Spleen (tissue), 11 donors: ENCODE data around the gene PINLYP. TPM values are rescaled to one million over a fixed set of nuclear protein-coding genes. Genes with fewer than 3 reads are reported as not detected.

Source experiments
- DNase-seq: peaks from one replicate; pipeline ENCODE4 v3.0.0-alpha.2; 2020
- H3K27ac ChIP-seq, 8 donors: fragments of 200-600 bp; sonication (generic) in 7 of 8; 1 replicate in 4 of 8; 2 replicates in 4 of 8; pipeline versions ENCODE4 v1.5.0 to v1.8.0; 2016 to 2021; ENCODE audit warnings: inconsistent platforms in 4 of 8, mild to moderate bottlenecking in 4 of 8, moderate library complexity in 1 of 8
- H3K27me3 ChIP-seq, 7 donors: fragments of 200-600 bp; sonication (generic) in 6 of 7; replicated peaks in 1 of 7; 1 replicate in 4 of 7; 2 replicates in 3 of 7; pipeline versions ENCODE4 v1.5.0 to v1.8.0; 2016 to 2021; ENCODE audit warnings: inconsistent platforms in 3 of 7, mild to moderate bottlenecking in 1 of 7
- H3K36me3 ChIP-seq, 6 donors: fragments of 200-600 bp; sonication (generic) in 5 of 6; 1 replicate in 4 of 6; 2 replicates in 2 of 6; pipeline versions ENCODE4 v1.5.0 to v1.8.0; 2016 to 2021; ENCODE audit warnings: inconsistent platforms in 2 of 6
- H3K4me1 ChIP-seq, 6 donors: fragments of 200-600 bp; sonication (generic) in 5 of 6; 1 replicate in 3 of 6; 2 replicates in 3 of 6; pipeline versions ENCODE4 v1.5.0 to v1.8.0; 2016 to 2021; ENCODE audit warnings: inconsistent platforms in 3 of 6
- H3K4me3 ChIP-seq, 8 donors: fragments of 200-600 bp; sonication (generic) in 7 of 8; 1 replicate in 4 of 8; 2 replicates in 4 of 8; pipeline versions ENCODE4 v1.5.0 to v1.8.0; 2016 to 2021; ENCODE audit warnings: inconsistent platforms in 4 of 8, mild to moderate bottlenecking in 4 of 8, moderate library complexity in 2 of 8
- H3K9me3 ChIP-seq, 8 donors: fragments of 200-600 bp; sonication (generic) in 7 of 8; 1 replicate in 4 of 8; 2 replicates in 4 of 8; pipeline versions ENCODE4 v1.5.0 to v1.8.0; 2016 to 2021; ENCODE audit warnings: inconsistent platforms in 4 of 8
- POLR2A ChIP-seq, 3 donors: fragments of 450-650 bp; IDR thresholded peaks; one replicate each; pipeline ENCODE4 v1.5.1; 2017; ENCODE audit warnings: antibody characterized with exemption in 3 of 3, mild to moderate bottlenecking in 1 of 3
- POLR2AphosphoS5 ChIP-seq, 3 donors: sonication (generic); formaldehyde crosslinking; IDR thresholded peaks; one replicate each; pipeline ENCODE4 v1.5.1; 2017; ENCODE audit warnings: antibody characterized with exemption in 3 of 3
- WGBS, 5 donors: extraction: QIAGEN DNeasy Blood & Tissue Kit in 3 of 5; methylation state at CpG; one replicate each; pipeline versions ENCODE4 v1.1.5 to v1.1.7; 2013 to 2018; 5-methylcytosine and 5-hydroxymethylcytosine counted together
- intact Hi-C: fragments of 100-400 bp; cut with DNase I; formaldehyde crosslinking; loops from one replicate; pipeline ENCODE4 v1.15.0; 2023; ENCODE audit warnings: low total_unique reads
- polyA plus RNA-seq, 3 donors: library from polyadenylated mRNA; stranded (reverse); fragments of 200-250 nt; gene quantifications; one replicate each; pipeline ENCODE4 v1.2.1, GENCODE V29; 2013
- total RNA-seq, 7 donors: library from RNA; depleted of rRNA in 3 of 7; stranded (reverse); fragments of >200 nt in 3 of 7; fragmentation: NEBNext Ultra II Directional in 4 of 7; extraction: Animal tissue kit (Norgen Biotek cat#: 25700) in 4 of 7; gene quantifications; one replicate each; pipeline versions ENCODE4 v1.1.0 to v1.2.1, GENCODE V29; 2016 to 2021
- TF ChIP-seq, protein P1 (sequence below), 11 experiments: fragments of 200-600 bp in 7 of 11; fragments of 450-650 bp in 4 of 11; sonication (generic) in 4 of 11; IDR thresholded peaks in 8 of 11; conservative IDR thresholded peaks in 3 of 11; 1 replicate in 7 of 11; 2 replicates in 4 of 11; pipeline versions ENCODE4 v1.4.0 to v1.8.0; 2016 to 2021; ENCODE audit warnings: antibody characterized with exemption in 11 of 11, inconsistent platforms in 4 of 11, mild to moderate bottlenecking in 1 of 11
- donor health status: healthy with polysubstance abuse.
- donor health status: DM: no; HTN: no; CAD: no; lungs with moderate emphysema.
- donor health status: DM: no; HTN: no; CAD: no.
- donor health status: Bipolar disorder and iron deficiency.
- donor health status: healthy.
- donor health status: DM: no; HTN: no; CAD: no.
- donor health status: DM: yes; HTN: yes; CAD: no.

The PINLYP gene
- total and polyA plus RNA-seq, 10 donors: 2.0 to 10.5 (median 5.1) TPM

DNA sequence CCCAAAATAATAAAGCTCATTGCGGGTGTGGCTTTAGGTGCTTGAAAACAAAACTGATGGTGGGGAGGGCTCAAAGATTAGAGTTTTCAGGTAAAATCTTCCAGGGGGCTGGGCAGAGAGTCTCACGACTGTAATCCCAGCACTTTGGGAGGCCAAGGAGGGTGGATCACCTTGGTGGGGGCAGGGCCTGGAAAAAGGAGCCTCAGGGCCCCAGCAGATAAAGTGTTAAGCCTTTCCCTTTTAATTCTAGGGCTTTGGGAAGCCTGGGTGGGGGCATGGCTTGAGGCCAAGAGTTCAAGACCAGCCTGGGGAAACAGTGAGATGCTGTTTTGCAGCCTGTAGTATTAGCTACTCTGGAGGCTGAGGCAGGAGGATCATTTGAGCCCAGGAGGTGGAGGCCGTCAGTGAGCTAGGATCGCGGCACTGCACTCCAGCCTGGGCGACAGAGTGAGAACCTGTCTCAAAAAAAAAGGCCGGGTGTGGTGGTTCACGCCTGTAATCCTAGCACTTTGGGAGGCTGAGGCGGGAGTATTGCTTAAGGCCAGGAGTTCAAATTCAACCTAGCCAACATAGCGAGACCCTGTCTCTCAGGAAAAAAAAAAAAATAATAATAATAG is 18.6 kb downstream of the PINLYP start:
- no peaks in the 10 kb centered on the region for H3K27me3 ChIP-seq
- intact Hi-C loops: no loop called here
- TF ChIP-seq POLR2A (IDR thresholded peaks at IDR 0.05) (no peak), POLR2AphosphoS5 (IDR thresholded peaks at IDR 0.05) (no peak)
- TF ChIP-seq, protein P1, sequence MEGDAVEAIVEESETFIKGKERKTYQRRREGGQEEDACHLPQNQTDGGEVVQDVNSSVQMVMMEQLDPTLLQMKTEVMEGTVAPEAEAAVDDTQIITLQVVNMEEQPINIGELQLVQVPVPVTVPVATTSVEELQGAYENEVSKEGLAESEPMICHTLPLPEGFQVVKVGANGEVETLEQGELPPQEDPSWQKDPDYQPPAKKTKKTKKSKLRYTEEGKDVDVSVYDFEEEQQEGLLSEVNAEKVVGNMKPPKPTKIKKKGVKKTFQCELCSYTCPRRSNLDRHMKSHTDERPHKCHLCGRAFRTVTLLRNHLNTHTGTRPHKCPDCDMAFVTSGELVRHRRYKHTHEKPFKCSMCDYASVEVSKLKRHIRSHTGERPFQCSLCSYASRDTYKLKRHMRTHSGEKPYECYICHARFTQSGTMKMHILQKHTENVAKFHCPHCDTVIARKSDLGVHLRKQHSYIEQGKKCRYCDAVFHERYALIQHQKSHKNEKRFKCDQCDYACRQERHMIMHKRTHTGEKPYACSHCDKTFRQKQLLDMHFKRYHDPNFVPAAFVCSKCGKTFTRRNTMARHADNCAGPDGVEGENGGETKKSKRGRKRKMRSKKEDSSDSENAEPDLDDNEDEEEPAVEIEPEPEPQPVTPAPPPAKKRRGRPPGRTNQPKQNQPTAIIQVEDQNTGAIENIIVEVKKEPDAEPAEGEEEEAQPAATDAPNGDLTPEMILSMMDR (IDR thresholded peaks at IDR 0.05 in 8 of 11, conservative IDR thresholded peaks at IDR 0.05 in 3 of 11): no peak
- peak overlapping the region in 7 of 8 donors; percentile 80 to 98 (median 96) for H3K27ac ChIP-seq
- 87 to 94% (median 91%) methylated on average over 10 of the region's 10 CpGs for WGBS, 5 donors
- H3K4me1 ChIP-seq: peaks cover 28 to 71% (median 46%) of the 10 kb centered on the region in 6 donors
- peaks cover 0 to 60% (median 35%) of the 10 kb centered on the region in 6 donors for H3K36me3 ChIP-seq
- H3K4me3 ChIP-seq: peak overlapping the region; percentile 47 to 83 (median 68)
- no peaks in the 10 kb centered on the region for H3K9me3 ChIP-seq
- no peak for DNase-seq

DNA sequence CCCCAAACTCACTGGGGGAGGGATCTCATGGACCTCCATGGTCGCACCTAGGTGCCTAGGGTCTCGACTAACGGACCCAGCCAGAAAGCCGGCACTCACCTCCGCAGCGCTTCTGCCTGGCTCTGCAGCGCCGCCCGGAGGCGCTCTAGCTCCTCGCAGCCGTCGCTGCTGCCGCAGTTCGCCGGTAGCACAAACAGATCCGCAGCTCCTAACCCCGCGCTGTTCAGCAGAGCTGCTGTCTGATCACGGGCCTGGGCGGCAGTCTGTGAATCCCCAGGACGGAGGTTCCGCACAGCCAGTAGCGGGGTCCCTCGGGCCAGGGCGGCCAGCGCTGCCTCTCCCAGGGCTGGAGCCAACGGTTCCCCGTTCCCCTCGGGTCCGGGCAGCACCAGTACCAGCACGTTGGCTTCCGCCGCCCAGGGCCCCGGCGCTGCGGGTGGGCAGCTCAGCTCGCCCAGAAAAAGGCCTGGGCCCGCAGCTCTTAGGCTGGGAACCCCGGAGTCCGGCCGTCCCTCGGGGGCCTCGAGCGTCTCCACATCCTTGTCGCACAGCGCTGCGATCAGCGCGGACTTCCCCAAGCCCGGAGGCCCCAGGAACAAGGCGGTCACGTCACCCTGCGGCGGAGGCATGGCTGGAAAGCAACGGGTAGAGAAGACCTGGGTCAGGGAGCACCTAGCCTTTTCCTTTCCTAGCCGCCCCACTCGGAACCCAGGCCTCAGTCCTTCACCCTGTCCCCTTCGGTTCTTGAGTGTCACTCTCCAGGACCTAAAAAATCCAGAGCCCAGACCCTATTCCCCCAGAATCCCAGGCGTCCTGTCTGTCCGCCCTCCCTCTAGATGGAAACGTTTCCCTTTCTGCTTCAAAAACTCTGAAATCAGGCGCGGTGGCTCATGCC is 19.4 kb downstream of the PINLYP start:
- TF ChIP-seq, protein P1 (IDR thresholded peaks at IDR 0.05 in 8 of 11, conservative IDR thresholded peaks at IDR 0.05 in 3 of 11): peak; percentile 72 to 93 (median 78)
- TF ChIP-seq POLR2AphosphoS5 (IDR thresholded peaks at IDR 0.05) (peak; percentile 19 to 80 (median 71)), POLR2A (IDR thresholded peaks at IDR 0.05) (no peak)
- Histone ChIP-seq H3K4me3 (peak overlapping the region; percentile 47 to 83 (median 68)), H3K9me3 (no peaks in the 10 kb centered on the region), H3K4me1 (peaks cover 28 to 67% (median 46%) of the 10 kb centered on the region in 6 donors), H3K27me3 (no peaks in the 10 kb centered on the region), H3K27ac (peak overlapping the region; percentile 80 to 98 (median 97)), H3K36me3 (peaks cover 0 to 64% (median 40%) of the 10 kb centered on the region in 6 donors)
- intact Hi-C loops: no loop called here
- WGBS, 5 donors: 1 to 2% (median 1%) methylated on average over 24 to 64 of the region's 64 CpGs
- peak; percentile 91 for DNase-seq

DNA sequence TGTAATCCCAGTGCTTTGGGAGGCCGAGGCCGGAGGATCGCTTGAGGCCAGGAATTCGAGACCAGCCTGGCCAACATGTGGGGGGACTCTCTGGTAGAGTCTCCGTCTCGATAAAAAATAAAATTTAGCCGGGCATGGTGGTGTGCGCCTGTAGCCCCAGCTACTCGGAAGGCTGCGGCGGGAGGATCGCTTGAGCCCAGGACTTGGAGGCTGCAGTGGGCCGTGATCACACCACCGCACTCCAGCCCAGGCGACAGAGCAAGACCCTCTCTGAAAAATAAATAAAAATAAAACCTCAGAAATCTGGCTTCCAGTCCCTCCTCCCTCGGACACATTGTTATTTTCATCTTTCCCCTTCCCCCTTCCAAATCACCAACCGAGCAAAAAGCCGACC is 20.0 kb downstream of the PINLYP start:
- peak overlapping the region; percentile 80 to 98 (median 97) for H3K27ac ChIP-seq
- peak overlapping the region; percentile 47 to 83 (median 68) for H3K4me3 ChIP-seq
- H3K36me3 ChIP-seq: peaks cover 0 to 64% (median 43%) of the 10 kb centered on the region in 6 donors
- TF ChIP-seq, protein P1 (IDR thresholded peaks at IDR 0.05 in 8 of 11, conservative IDR thresholded peaks at IDR 0.05 in 3 of 11): no peak
- no peak for TF ChIP-seq POLR2A (IDR thresholded peaks at IDR 0.05)
- TF ChIP-seq POLR2AphosphoS5 (IDR thresholded peaks at IDR 0.05): no peak
- H3K9me3 ChIP-seq: no peaks in the 10 kb centered on the region
- H3K4me1 ChIP-seq: peaks cover 24 to 61% (median 46%) of the 10 kb centered on the region in 6 donors
- no peaks in the 10 kb centered on the region for H3K27me3 ChIP-seq
- WGBS, 5 donors: 1% methylated on average over 18 of the region's 18 CpGs
- DNase-seq: peak; percentile 83
- intact Hi-C loops: no loop called here
